NT2/D1 (cell line): ENCODE results near the gene DIDO1.

Experiments
- SUZ12 ChIP-seq: IDR thresholded peaks from 2 replicates; pipeline ENCODE4 v1.6.1; 2011; ENCODE audit not compliant: insufficient read length, insufficient read depth; ENCODE audit errors: extremely low read depth
- ZNF274 ChIP-seq: IDR thresholded peaks from 2 replicates; pipeline ENCODE4 v1.6.1; 2011; ENCODE audit warnings: mild to moderate bottlenecking, low read depth, low read length

DNA sequence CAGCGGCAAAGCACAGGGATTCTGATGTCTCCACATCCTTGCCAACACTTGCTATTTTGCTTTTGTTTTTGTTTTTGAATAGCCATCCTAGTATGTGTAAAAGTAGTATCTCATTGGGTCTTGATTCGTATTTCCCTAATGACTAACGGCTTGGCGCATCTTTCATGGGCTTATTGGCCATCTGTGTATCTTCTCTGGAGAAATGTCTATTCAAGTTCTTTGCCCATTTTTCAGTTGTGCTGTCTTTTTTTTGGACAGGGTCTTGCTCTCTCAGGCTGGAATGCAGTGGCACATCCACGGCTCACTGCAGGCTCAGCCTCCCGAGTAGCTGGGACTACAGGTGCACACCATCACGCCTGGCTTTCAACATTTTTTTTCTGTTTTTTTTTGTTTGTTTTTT lies 82.1 kb downstream of the DIDO1 start:
- TF ChIP-seq SUZ12 (no peak), ZNF274 (no peak)
